ENCODE measurements around the gene RAB30. TPM values are rescaled to one million over a fixed set of nuclear protein-coding genes. Genes with fewer than 3 reads are reported as not detected.
A peak's percentile ranks its signal among the peaks of the same experiment; 100 is the strongest.
"Not testable (repeated sequence)": the region's sequence is repeated elsewhere in the genome, so short reads cannot be mapped to it uniquely, and the experiment has no call there.

The RAB30 gene
- total and polyA plus RNA-seq, 5 donors from 2014 or later, result 13.3 to 66.3 (median 22.2) TPM

DNA sequence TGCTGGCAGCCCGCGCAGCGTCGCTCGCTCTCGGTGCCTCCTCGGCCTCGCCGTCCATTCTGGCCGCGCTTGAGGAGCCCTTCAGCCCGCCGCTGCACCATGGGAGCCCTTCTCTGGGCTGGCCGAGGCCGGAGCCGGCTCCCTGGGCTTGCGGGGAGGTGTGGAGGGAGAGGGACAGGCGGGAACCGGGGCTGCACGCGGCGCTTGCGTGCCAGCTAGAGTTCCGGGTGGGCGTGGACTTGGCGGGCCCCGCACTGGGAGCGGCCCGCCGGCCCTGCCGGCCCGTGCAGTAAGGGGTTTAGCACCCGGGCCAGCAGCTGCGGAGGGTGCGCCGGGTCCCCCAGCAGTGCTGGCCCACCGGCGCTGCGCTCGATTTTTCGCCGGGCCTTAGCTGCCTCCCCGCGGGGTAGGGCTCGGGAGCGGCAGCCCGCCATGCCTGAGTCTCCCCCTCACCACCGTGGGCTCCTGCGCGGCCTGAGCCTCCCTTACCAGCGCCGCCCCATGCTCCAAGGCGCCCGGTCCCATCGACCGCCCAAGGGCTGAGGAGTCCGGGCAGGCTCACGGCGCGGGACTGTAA is 101.1 kb downstream of the RAB30 start:
- DNase-seq; H3K9me3 ChIP-seq (ENCODE audit: control insufficient read depth in 2 of 2, low read length in 2 of 2); H3K36me3 Mint-ChIP-seq; H3K27ac Mint-ChIP-seq; H3K4me3 Mint-ChIP-seq; H3K27me3 ChIP-seq (ENCODE audit: control insufficient read depth, insufficient read depth, low read length); ATAC-seq (ENCODE audit: low read depth in 2 of 2); H3K36me3 ChIP-seq (ENCODE audit: control insufficient read depth, insufficient read depth, low read length); H3K27ac ChIP-seq (ENCODE audit: insufficient read depth, low read length, poor library complexity, severe bottlenecking); H3K9me3 Mint-ChIP-seq; H3K27me3 Mint-ChIP-seq; H3K4me3 ChIP-seq (ENCODE audit: low read depth, low read length); H3K4me1 ChIP-seq (ENCODE audit: control insufficient read depth, insufficient read depth, low read length, poor library complexity, severe bottlenecking): not testable (repeated sequence)
- peaks cover 12 to 33% (median 23%) of the 10 kb centered on the region in 4 donors for H3K4me1 Mint-ChIP-seq

DNA sequence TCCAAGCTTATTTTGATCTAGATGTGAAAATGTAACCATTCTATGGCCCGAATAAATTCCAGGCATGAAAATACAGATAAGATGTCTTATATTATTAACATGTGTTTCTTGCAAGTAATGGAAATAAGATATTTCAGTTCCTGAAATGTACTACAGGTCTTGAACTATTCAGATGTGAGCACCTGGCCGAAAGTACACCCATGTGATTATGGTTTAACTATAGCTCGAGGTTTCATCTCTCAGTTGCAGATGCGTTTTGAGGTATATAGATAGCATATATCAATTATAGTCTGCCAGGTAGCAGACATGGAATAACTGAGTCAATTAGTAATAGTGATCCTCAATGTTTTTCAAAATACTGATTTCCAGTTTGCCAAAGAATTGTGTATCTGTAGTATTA is 101.9 kb downstream of the RAB30 start:
- peaks cover 16 to 41% (median 26%) of the 10 kb centered on the region in 4 donors for H3K4me1 Mint-ChIP-seq
- DNase-seq (no peak), ATAC-seq (ENCODE audit: low read depth in 2 of 2) (no peak)
- Histone ChIP-seq H3K27me3 (ENCODE audit: control insufficient read depth, insufficient read depth, low read length) (no peaks in the 10 kb centered on the region), H3K27ac (ENCODE audit: insufficient read depth, low read length, poor library complexity, severe bottlenecking) (no peak overlapping the region), H3K9me3 (ENCODE audit: control insufficient read depth in 2 of 2, low read length in 2 of 2) (no peaks in the 10 kb centered on the region), H3K36me3 (ENCODE audit: control insufficient read depth, insufficient read depth, low read length) (no peaks in the 10 kb centered on the region), H3K4me3 (ENCODE audit: low read depth, low read length) (no peak overlapping the region), H3K4me1 (ENCODE audit: control insufficient read depth, insufficient read depth, low read length, poor library complexity, severe bottlenecking) (no peaks in the 10 kb centered on the region)
- no peaks in the 10 kb centered on the region for H3K9me3 Mint-ChIP-seq
- H3K36me3 Mint-ChIP-seq, result no peaks in the 10 kb centered on the region
- H3K27me3 Mint-ChIP-seq, result peaks cover 5% of the 10 kb centered on the region
- peak overlapping the region in 1 of 3 donors; percentile 29 for H3K27ac Mint-ChIP-seq
- H3K4me3 Mint-ChIP-seq, result peak overlapping the region in 1 of 4 donors; percentile 15

DNA sequence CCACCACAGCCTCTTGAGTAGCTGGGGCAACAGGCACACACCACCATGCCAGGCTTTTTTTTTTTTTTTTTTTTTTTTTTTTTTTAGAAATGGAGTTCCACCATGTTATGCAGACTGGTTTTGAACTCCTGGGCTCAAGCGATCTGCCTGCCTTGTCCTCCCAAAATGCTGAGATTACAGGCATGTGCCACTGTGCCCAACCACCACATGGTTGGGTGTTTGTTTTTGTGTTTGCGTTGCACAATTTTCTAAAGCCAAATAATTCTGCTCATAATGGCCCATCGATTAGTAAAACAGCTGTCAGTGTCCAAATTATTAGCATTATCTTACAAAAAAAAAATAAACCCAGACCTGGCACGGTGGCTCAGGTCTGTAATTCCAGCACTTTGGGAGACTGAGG is 104.3 kb downstream of the RAB30 start:
- Mint-ChIP-seq H3K27ac (no peak overlapping the region), H3K9me3 (peaks cover 0 to 1% (median 0%) of the 10 kb centered on the region in 7 donors), H3K4me1 (peaks cover 28 to 59% (median 34%) of the 10 kb centered on the region in 4 donors), H3K27me3 (peaks cover 5% of the 10 kb centered on the region), H3K4me3 (no peak overlapping the region), H3K36me3 (no peaks in the 10 kb centered on the region)
- ATAC-seq (ENCODE audit: low read depth in 2 of 2) (no peak), DNase-seq (no peak)
- Histone ChIP-seq H3K4me1 (ENCODE audit: control insufficient read depth, insufficient read depth, low read length, poor library complexity, severe bottlenecking) (peaks cover 2% of the 10 kb centered on the region), H3K27me3 (ENCODE audit: control insufficient read depth, insufficient read depth, low read length) (no peaks in the 10 kb centered on the region), H3K9me3 (ENCODE audit: control insufficient read depth in 2 of 2, low read length in 2 of 2) (no peaks in the 10 kb centered on the region), H3K4me3 (ENCODE audit: low read depth, low read length) (no peak overlapping the region), H3K36me3 (ENCODE audit: control insufficient read depth, insufficient read depth, low read length) (no peaks in the 10 kb centered on the region), H3K27ac (ENCODE audit: insufficient read depth, low read length, poor library complexity, severe bottlenecking) (no peak overlapping the region)

DNA sequence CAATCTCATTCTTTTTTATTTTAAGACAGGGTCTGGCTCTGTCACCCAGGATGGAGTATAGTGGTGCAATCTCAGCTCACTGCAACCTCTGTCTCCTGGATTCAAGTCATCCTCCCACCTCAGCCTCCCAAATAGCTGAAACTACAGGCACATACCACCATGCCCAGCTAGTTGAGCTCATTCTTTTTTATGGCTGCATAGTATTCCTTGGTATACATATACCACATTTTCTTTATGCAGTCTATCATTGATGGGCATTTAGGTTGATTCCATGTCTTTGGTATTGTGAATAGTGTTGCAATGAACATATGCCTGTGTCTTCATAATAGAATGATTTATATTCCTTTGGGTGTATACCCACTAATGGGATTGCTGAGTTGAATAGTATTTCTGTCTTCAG is 109.7 kb downstream of the RAB30 start:
- DNase-seq; H3K36me3 ChIP-seq (ENCODE audit: control insufficient read depth, insufficient read depth, low read length); H3K27me3 Mint-ChIP-seq; H3K36me3 Mint-ChIP-seq; H3K27me3 ChIP-seq (ENCODE audit: control insufficient read depth, insufficient read depth, low read length); H3K9me3 ChIP-seq (ENCODE audit: control insufficient read depth in 2 of 2, low read length in 2 of 2); H3K4me3 ChIP-seq (ENCODE audit: low read depth, low read length); H3K4me3 Mint-ChIP-seq; ATAC-seq (ENCODE audit: low read depth in 2 of 2); H3K27ac ChIP-seq (ENCODE audit: insufficient read depth, low read length, poor library complexity, severe bottlenecking); H3K9me3 Mint-ChIP-seq: not testable (repeated sequence)
- H3K27ac Mint-ChIP-seq, result peak overlapping the region in 1 of 3 donors; percentile 25
- H3K4me1 ChIP-seq (ENCODE audit: control insufficient read depth, insufficient read depth, low read length, poor library complexity, severe bottlenecking), result peaks cover 48% of the 10 kb centered on the region
- peaks cover 17 to 75% (median 51%) of the 10 kb centered on the region in 4 donors for H3K4me1 Mint-ChIP-seq

DNA sequence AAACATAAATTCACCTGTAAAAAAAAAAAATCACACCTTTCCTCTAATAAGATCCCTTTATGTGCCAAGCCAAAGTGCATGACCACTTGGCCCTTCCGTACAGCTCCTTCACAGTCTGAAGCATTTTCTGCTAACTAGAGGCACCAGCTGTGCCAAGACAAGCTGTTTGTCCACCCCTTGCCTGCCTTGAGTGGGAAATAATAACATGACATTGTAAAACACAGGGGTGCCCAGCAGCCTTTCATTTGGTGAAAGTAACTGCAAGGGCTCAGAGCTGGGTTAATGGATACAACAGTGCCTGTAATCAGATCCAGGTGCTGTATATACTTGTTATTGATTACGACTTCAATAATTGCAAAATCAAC is 110.9 kb downstream of the RAB30 start:
- H3K9me3 Mint-ChIP-seq, result peaks cover 0 to 11% (median 1%) of the 10 kb centered on the region in 7 donors
- peak overlapping the region; percentile 52 to 88 (median 74) for H3K4me3 Mint-ChIP-seq
- Histone ChIP-seq H3K9me3 (ENCODE audit: control insufficient read depth in 2 of 2, low read length in 2 of 2) (peaks cover 0 to 3% of the 10 kb centered on the region in 2 experiments), H3K36me3 (ENCODE audit: control insufficient read depth, insufficient read depth, low read length) (no peaks in the 10 kb centered on the region), H3K27me3 (ENCODE audit: control insufficient read depth, insufficient read depth, low read length) (no peaks in the 10 kb centered on the region), H3K4me3 (ENCODE audit: low read depth, low read length) (peak overlapping the region; percentile 85), H3K4me1 (ENCODE audit: control insufficient read depth, insufficient read depth, low read length, poor library complexity, severe bottlenecking) (peaks cover 61% of the 10 kb centered on the region), H3K27ac (ENCODE audit: insufficient read depth, low read length, poor library complexity, severe bottlenecking) (peak overlapping the region; percentile 81)
- peak overlapping the region; percentile 90 to 96 (median 96) for H3K27ac Mint-ChIP-seq
- H3K4me1 Mint-ChIP-seq, result peaks cover 22 to 85% (median 57%) of the 10 kb centered on the region in 4 donors
- DNase-seq, result no peak
- no peaks in the 10 kb centered on the region for H3K27me3 Mint-ChIP-seq
- no peak for ATAC-seq (ENCODE audit: low read depth in 2 of 2)
- peaks cover 2% of the 10 kb centered on the region for H3K36me3 Mint-ChIP-seq

DNA sequence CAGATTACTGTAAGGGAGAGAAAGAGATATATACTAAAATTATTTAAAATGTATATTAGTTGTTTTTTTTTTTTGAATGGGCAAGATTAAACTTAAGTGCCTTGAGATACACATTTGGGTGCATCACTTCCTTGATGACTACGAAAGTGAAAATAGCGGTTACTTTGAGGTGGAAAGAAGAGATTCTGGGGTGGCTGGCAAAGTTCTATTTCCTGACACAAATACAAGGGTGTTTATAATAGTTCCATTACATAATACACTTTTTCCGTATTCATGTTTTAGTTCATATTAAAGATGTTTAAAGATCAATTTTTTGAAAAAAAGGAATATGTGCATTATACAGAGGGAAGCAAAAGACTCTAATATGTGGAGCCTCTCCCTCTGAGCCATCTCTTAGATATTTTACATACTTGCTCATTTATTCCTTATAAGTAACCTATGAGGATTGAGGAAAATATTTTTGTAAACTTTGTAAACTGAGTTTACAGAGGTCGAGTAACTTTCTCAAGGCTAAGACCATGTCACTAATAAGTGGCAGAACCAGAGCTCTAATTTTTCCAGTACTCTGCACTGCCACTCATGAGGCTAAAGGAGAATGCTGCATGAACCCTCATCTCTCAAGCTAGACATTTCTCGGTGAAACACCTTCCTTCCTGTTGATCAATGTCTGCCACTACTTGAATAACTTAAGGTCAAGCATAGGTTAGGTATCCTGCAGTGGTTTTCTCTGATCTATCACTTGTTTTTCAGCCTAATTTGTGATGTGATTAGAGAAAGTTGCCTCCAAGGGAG is 111.5 kb downstream of the RAB30 start:
- Histone ChIP-seq H3K9me3 (ENCODE audit: control insufficient read depth in 2 of 2, low read length in 2 of 2) (peaks cover 0 to 3% of the 10 kb centered on the region in 2 experiments), H3K27ac (ENCODE audit: insufficient read depth, low read length, poor library complexity, severe bottlenecking) (peak overlapping the region; percentile 81), H3K36me3 (ENCODE audit: control insufficient read depth, insufficient read depth, low read length) (no peaks in the 10 kb centered on the region), H3K4me3 (ENCODE audit: low read depth, low read length) (peak overlapping the region; percentile 85), H3K4me1 (ENCODE audit: control insufficient read depth, insufficient read depth, low read length, poor library complexity, severe bottlenecking) (peaks cover 66% of the 10 kb centered on the region), H3K27me3 (ENCODE audit: control insufficient read depth, insufficient read depth, low read length) (no peaks in the 10 kb centered on the region)
- Mint-ChIP-seq H3K36me3 (peaks cover 2% of the 10 kb centered on the region), H3K4me3 (peak overlapping the region; percentile 52 to 88 (median 74)), H3K9me3 (peaks cover 0 to 13% (median 1%) of the 10 kb centered on the region in 7 donors), H3K27ac (peak overlapping the region; percentile 90 to 96 (median 96)), H3K4me1 (peaks cover 28 to 85% (median 58%) of the 10 kb centered on the region in 4 donors), H3K27me3 (no peaks in the 10 kb centered on the region)
- ATAC-seq (ENCODE audit: low read depth in 2 of 2) (peak; percentile 84 to 85), DNase-seq (peak; percentile 23 to 89 (median 85))

DNA sequence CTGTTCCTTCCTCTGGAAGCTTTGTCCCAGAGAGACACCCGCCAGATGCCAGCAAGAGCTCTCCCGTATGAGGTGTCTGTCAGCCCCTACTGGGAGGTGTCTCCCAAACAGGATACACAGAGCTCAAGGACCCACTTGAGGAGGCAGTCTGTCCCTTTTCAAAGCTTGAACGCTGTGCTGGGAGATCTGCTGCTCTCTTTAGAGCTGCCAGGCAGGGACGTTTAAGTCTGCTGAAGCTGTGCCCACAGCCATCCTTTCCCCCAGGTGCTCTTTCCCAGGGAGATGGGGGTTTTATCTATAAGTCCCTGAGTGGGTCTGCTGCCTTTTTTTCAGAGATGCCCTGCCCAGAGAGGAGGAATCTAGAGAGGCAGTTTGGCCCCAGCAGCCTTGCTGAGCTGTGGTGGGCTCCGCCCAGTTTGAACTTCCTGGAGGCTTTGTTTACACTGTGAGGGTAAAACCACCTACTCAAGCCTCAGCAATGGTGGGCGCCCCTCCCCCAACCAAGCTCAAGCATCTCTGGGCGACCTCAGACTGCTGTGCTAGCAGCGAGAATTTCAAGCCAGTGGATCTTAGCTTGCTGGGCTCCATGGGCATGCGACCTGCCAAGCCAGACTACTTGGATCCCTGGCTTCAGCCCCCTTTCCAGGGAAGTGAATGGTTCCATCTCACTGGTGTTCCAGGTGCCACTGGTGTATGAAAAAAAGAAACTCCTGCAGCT is 115.8 kb downstream of the RAB30 start:
- H3K9me3 ChIP-seq (ENCODE audit: control insufficient read depth in 2 of 2, low read length in 2 of 2); H3K36me3 ChIP-seq (ENCODE audit: control insufficient read depth, insufficient read depth, low read length); H3K27me3 ChIP-seq (ENCODE audit: control insufficient read depth, insufficient read depth, low read length): not testable (repeated sequence)
- Histone ChIP-seq H3K4me3 (ENCODE audit: low read depth, low read length) (peak overlapping the region; percentile 52), H3K4me1 (ENCODE audit: control insufficient read depth, insufficient read depth, low read length, poor library complexity, severe bottlenecking) (peaks cover 55% of the 10 kb centered on the region), H3K27ac (ENCODE audit: insufficient read depth, low read length, poor library complexity, severe bottlenecking) (peak overlapping the region; percentile 42)
- DNase-seq (peak; percentile 38 to 81 (median 78)), ATAC-seq (ENCODE audit: low read depth in 2 of 2) (peak; percentile 22 to 30)
- H3K27me3 Mint-ChIP-seq, result peaks cover 12% of the 10 kb centered on the region
- peaks cover 1 to 46% (median 15%) of the 10 kb centered on the region in 7 donors for H3K9me3 Mint-ChIP-seq
- peak overlapping the region; percentile 73 to 95 (median 75) for H3K27ac Mint-ChIP-seq
- H3K4me3 Mint-ChIP-seq, result peak overlapping the region; percentile 72 to 79 (median 76)
- peaks cover 24% of the 10 kb centered on the region for H3K36me3 Mint-ChIP-seq
- H3K4me1 Mint-ChIP-seq, result peaks cover 25 to 69% (median 44%) of the 10 kb centered on the region in 4 donors
